ENCODE results near the gene RAB20.
A peak's percentile ranks its signal among the peaks of the same experiment; 100 is the strongest.

RAB20 gene

DNA sequence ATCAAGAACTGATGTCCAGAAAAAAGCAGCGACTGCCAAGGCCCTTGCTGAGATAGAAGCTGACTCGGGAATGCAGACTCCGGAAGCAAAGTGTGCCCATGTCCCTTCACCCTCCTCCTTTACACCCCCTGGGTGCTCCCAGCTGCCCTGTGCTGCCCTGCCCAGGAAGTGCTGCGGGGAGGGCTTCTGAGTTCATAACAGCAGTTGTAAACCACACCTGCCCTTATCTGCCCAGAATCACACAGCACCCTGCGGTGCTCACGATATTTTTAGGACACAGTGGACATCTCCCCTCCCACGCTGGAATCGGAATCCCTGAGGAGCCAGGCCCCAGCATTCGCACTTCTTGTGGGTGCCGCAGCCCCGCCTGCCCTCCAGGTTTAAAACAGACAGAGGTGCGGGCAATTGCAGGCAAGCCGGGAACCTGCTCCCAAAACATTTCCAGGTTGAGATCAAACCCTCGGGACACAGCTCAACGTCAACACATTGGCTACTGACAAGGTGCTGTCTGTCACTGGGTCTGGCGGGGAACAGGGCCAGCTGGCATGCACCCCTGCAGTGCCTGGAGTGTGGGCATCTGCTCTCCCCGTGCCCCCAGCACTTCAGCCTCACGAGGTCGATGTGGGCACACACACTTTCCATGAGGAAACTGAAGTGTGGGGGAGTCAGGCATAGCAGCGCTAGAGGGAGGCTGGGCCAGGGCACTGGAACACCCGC is 36.8 kb downstream of the RAB20 start:
- TF ChIP-seq, protein P1, sequence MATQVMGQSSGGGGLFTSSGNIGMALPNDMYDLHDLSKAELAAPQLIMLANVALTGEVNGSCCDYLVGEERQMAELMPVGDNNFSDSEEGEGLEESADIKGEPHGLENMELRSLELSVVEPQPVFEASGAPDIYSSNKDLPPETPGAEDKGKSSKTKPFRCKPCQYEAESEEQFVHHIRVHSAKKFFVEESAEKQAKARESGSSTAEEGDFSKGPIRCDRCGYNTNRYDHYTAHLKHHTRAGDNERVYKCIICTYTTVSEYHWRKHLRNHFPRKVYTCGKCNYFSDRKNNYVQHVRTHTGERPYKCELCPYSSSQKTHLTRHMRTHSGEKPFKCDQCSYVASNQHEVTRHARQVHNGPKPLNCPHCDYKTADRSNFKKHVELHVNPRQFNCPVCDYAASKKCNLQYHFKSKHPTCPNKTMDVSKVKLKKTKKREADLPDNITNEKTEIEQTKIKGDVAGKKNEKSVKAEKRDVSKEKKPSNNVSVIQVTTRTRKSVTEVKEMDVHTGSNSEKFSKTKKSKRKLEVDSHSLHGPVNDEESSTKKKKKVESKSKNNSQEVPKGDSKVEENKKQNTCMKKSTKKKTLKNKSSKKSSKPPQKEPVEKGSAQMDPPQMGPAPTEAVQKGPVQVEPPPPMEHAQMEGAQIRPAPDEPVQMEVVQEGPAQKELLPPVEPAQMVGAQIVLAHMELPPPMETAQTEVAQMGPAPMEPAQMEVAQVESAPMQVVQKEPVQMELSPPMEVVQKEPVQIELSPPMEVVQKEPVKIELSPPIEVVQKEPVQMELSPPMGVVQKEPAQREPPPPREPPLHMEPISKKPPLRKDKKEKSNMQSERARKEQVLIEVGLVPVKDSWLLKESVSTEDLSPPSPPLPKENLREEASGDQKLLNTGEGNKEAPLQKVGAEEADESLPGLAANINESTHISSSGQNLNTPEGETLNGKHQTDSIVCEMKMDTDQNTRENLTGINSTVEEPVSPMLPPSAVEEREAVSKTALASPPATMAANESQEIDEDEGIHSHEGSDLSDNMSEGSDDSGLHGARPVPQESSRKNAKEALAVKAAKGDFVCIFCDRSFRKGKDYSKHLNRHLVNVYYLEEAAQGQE (IDR thresholded peaks at IDR 0.05; ENCODE audit: low read depth), result no peak
- no peak; the same call in 1 of the 2 replicates for TF ChIP-seq RAD21 (IDR thresholded peaks at IDR 0.05; ENCODE audit: low read depth)
- TF ChIP-seq TEAD4 (IDR thresholded peaks at IDR 0.05), result peak; percentile 75
- TF ChIP-seq ZBTB7A (IDR thresholded peaks at IDR 0.05; ENCODE audit: low read depth), result no peak; the same call in 1 of the 2 replicates
- no peak for TF ChIP-seq CREB1 (IDR thresholded peaks at IDR 0.05; ENCODE audit: low read depth)
- peak; percentile 80 for TF ChIP-seq NFIC (IDR thresholded peaks at IDR 0.05)
- TF ChIP-seq EP300 (IDR thresholded peaks at IDR 0.05; ENCODE audit: borderline replicate concordance), result peak; percentile 94
- TF ChIP-seq TAF1 (IDR thresholded peaks at IDR 0.05; ENCODE audit: low read depth), result no peak
- TF ChIP-seq CEBPB (IDR thresholded peaks at IDR 0.05), result peak; percentile 30; the same call in 1 of the 2 replicates
- TF ChIP-seq EGR1 (IDR thresholded peaks at IDR 0.05), result peak; percentile 59; the same call in 1 of the 2 replicates
- TF ChIP-seq, protein P2, sequence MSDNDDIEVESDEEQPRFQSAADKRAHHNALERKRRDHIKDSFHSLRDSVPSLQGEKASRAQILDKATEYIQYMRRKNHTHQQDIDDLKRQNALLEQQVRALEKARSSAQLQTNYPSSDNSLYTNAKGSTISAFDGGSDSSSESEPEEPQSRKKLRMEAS (IDR thresholded peaks at IDR 0.05), result peak; percentile 56
- no peak for TF ChIP-seq YY1 (IDR thresholded peaks at IDR 0.05; ENCODE audit: low read depth)
- TF ChIP-seq, protein P3, sequence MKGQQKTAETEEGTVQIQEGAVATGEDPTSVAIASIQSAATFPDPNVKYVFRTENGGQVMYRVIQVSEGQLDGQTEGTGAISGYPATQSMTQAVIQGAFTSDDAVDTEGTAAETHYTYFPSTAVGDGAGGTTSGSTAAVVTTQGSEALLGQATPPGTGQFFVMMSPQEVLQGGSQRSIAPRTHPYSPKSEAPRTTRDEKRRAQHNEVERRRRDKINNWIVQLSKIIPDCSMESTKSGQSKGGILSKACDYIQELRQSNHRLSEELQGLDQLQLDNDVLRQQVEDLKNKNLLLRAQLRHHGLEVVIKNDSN (IDR thresholded peaks at IDR 0.05), result no peak; the same call in 1 of the 2 replicates
- peak; percentile 98 for TF ChIP-seq TCF12 (IDR thresholded peaks at IDR 0.05; ENCODE audit: low read depth)
- peak; percentile 84 for TF ChIP-seq FOXM1 (IDR thresholded peaks at IDR 0.05; ENCODE audit: borderline replicate concordance, low read depth)

DNA sequence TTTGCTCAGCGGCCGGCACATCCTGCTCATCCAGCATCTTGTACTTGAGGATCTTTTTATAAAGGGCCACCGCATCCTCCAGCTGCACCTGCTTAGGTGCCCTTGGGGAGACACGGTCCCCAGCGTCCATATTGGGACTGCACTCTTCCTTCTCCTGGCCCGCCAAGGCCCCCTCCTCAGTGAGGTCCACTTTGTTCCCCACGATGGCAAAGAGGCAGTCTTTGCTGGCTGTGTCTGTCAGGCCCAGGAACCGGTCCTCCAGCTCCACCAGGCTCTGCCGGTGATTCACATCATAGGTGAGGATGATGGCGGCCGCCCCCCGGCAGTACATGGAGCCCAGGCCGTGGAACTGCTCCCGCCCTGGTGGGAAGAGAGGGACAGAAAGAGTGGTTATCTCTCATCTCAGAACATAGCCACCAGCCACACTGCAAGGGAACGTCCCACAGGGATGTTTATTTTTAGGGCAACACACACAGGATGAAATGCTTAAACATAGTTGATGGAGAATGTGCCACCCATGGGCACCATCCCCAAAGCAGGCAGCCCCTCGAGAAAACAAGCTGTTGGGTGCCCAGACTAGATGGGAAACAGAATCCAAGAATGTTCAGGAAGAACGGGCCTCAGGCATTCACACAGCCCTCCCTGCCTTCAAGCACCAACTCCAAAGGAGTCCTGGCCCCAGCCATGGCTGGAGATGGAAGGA is 37.5 kb downstream of the RAB20 start:
- TF ChIP-seq, protein P3 (IDR thresholded peaks at IDR 0.05), result no peak
- TF ChIP-seq EGR1 (IDR thresholded peaks at IDR 0.05), result no peak
- no peak for TF ChIP-seq EP300 (IDR thresholded peaks at IDR 0.05; ENCODE audit: borderline replicate concordance)
- no peak for TF ChIP-seq TEAD4 (IDR thresholded peaks at IDR 0.05)
- TF ChIP-seq ZBTB7A (IDR thresholded peaks at IDR 0.05; ENCODE audit: low read depth), result no peak
- TF ChIP-seq FOXM1 (IDR thresholded peaks at IDR 0.05; ENCODE audit: borderline replicate concordance, low read depth), result no peak
- no peak for TF ChIP-seq TCF12 (IDR thresholded peaks at IDR 0.05; ENCODE audit: low read depth)
- no peak for TF ChIP-seq RAD21 (IDR thresholded peaks at IDR 0.05; ENCODE audit: low read depth)
- TF ChIP-seq, protein P1 (IDR thresholded peaks at IDR 0.05; ENCODE audit: low read depth), result no peak
- TF ChIP-seq YY1 (IDR thresholded peaks at IDR 0.05; ENCODE audit: low read depth), result no peak
- no peak for TF ChIP-seq CEBPB (IDR thresholded peaks at IDR 0.05)
- TF ChIP-seq NFIC (IDR thresholded peaks at IDR 0.05), result no peak

DNA sequence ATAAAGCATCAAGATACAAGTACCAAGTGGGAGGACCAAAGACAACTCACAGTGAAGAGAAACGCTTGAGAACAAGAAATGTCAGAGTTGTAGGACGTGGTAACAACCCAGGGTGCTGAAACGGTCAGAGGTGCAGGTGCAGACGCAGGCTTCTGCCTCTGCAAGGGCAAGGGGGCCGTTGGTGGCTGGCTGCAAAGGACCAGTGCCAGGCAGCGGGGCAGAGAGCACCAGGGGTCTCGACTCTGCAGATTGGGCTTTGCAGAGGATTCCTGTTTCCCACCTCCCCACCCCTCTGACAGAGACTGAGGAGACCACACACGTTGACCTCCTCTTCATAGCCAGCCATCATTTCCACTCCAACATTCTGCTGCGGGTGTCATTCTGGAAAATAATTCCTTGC is 38.3 kb downstream of the RAB20 start:
- TF ChIP-seq FOXM1 (IDR thresholded peaks at IDR 0.05; ENCODE audit: borderline replicate concordance, low read depth) (no peak), TCF12 (IDR thresholded peaks at IDR 0.05; ENCODE audit: low read depth) (no peak), RAD21 (IDR thresholded peaks at IDR 0.05; ENCODE audit: low read depth) (no peak), NFIC (IDR thresholded peaks at IDR 0.05) (no peak), EGR1 (IDR thresholded peaks at IDR 0.05) (no peak), ZBTB7A (IDR thresholded peaks at IDR 0.05; ENCODE audit: low read depth) (no peak), CEBPB (IDR thresholded peaks at IDR 0.05) (no peak), TAF1 (IDR thresholded peaks at IDR 0.05; ENCODE audit: low read depth) (no peak), YY1 (IDR thresholded peaks at IDR 0.05; ENCODE audit: low read depth) (no peak), CREB1 (IDR thresholded peaks at IDR 0.05; ENCODE audit: low read depth) (no peak), EP300 (IDR thresholded peaks at IDR 0.05; ENCODE audit: borderline replicate concordance) (no peak), TEAD4 (IDR thresholded peaks at IDR 0.05) (no peak)
- TF ChIP-seq, protein P2 (IDR thresholded peaks at IDR 0.05), result no peak
- TF ChIP-seq, protein P3 (IDR thresholded peaks at IDR 0.05), result no peak
- TF ChIP-seq, protein P1 (IDR thresholded peaks at IDR 0.05; ENCODE audit: low read depth), result no peak

Measured in Ishikawa (cell line).